DND-41 (cell line): ENCODE measurements around the gene TPM3.

ENCODE experiments used
- CTCF ChIP-seq: IDR thresholded peaks from 2 replicates; pipeline ENCODE4 v1.5.1; 2012; ENCODE audit warnings: borderline replicate concordance, low read length, moderate library complexity, mild to moderate bottlenecking; ENCODE audit not compliant: poor library complexity, severe bottlenecking; ENCODE audit errors: extremely low read depth
- EZH2 ChIP-seq: IDR thresholded peaks from 3 replicates; pipeline ENCODE4 v1.6.1; 2012; ENCODE audit warnings: borderline replicate concordance, low read depth, mild to moderate bottlenecking, moderate library complexity, low read length, inconsistent platforms; ENCODE audit not compliant: severe bottlenecking

- no peak for TF ChIP-seq CTCF
- no peak for TF ChIP-seq EZH2
These were observed 16.9 kb upstream of the TPM3 start for GRCh38 chr1:154208677-154209388.
